ENCODE measurements around the gene GPSM1.
"Not testable (repeated sequence)": the region's sequence is repeated elsewhere in the genome, so short reads cannot be mapped to it uniquely, and the experiment has no call there.

The GPSM1 gene

DNA sequence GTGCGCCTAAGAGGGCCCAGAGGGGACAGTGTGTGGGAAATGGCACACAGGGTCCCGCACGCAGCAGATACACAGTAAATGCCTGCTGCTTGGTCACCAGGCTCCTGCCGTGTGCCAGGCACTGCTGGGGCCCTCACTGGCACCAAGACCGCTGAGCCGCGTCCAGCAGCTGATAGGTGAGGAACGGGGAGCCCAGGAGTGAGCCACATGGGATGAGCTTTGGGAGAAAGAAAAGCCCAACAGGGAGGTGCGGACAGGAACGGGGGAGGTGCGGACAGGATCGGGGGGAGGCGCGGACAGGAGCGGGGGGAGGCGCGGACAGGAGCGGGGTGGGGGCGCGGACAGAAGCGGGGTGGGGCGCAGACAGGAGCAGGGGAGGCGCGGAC is 16.5 kb downstream of the GPSM1 start:
- no peak for DNase-seq (ENCODE audit: low read depth)

DNA sequence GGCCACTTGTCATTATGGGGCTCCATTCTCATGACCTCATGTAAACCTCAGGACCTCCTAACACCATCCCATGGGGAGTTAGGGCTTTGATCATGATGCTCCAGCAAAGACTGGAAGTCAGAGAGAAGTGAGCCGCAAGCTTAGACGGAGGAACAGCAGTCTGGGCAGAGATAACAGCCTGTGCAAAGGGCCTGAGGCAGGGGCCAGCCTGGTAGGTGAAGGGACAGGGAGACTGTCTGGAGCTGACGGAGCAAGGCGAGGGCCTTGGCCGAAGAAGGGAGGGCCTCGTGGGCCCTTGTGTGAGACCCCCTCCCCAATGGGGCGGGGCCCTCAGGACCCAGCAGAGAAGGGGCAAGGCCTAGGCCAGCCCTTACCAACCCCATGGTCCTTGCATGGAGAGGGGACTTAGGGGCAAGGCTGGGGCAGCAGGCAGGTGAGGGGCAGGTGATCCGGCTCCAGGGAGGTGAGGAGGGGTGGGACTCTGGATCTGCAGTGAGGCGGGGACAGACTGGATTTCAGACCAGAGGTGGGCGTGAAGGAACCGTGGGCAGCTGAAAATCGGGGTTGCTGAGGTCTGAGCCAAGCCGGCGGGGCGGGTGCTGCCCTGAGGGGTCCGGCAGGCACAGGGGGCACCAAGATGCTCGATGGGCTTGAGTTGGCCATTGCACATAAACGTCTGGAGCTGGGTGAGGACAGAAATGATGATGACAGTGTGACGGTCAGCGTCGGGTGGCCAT is 17.4 kb downstream of the GPSM1 start:
- no peak for DNase-seq (ENCODE audit: low read depth)

DNA sequence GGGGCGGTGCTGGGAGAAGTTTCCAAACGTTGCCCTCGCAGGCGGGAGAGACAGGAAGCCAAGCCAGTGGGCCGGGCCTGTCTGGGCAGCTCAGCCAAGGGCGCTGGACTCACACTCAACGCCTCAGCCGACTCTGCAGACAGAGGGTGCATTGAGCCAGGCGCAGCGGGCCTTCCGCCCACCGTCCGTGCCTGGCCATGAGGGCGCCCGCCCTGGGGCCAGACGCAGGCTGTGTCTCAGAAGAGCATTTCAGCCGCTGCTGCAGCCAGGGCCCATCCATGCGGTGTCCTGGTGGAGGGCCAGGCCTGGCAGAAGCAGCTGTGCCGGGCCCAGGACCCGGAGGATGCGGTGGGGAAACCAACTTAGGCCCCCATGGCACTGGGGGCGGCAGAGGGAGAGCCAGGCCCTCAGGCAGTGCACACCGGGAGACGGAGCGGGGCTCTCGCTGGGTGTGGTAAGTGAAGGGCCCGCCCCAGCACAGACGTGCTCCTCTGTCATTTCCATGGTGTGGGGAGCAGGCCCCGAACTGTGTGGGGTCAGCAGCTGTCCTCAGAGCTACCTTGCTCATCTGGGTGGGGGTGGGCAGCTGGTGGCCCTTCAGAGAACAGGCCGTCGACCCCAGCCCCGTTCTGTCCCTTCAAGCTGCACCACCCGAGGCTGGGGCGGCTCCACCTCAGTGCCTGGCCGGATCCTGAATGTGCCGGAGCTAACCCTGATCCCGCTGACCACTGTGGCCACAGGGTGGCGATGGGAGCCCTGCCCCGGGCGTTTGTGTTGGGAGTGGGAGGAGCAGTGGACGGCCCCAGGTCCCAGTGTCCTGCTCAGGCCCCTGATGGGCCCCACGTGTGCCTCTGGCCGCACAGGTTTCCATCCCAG is 18.2 kb downstream of the GPSM1 start:
- DNase-seq (ENCODE audit: low read depth) = no peak

DNA sequence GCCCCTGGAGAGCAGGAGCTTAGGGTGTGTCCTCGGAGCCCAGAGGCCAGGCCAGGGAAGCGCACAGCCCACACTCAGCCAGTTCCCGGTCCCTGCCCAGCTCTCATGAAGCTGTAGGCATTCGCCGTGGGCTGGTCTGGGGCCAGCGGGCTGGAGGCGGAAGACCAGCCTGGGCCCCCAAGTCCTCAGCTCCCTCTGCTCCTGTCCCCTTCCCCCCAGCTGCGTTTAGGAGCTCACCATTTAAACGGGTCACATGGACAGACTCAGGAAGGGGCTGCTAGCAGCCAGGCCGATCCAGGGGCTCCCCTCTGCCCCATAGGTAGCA is 18.8 kb downstream of the GPSM1 start:
- DNase-seq (ENCODE audit: low read depth) = no peak

DNA sequence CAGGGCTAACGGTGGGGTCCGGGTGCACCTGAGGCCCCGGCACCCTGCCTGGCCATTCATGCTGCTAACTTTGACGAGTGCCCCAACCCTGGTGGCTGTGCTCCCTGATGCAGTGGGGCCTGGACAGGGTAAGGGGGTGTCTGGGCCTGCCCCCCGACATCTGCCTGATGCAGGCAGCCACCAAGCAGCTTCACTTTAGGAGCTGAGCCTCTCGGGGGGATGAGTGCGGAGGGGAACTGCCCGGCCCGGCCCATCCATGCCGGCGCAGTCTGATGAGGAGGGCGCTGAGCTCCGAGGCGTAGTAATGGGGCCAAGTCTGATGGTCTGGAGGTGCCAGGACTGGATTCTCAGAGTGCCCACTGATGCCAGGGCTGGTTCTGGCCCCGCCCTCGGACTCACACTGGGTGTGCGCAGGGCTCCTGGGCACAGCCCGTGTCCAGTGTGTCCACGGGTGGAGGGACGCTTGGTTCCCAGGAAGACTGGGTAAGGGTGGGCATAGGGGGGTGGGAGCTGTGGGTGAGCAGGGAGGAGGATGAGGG is 19.7 kb downstream of the GPSM1 start:
- DNase-seq (ENCODE audit: low read depth) = no peak

DNA sequence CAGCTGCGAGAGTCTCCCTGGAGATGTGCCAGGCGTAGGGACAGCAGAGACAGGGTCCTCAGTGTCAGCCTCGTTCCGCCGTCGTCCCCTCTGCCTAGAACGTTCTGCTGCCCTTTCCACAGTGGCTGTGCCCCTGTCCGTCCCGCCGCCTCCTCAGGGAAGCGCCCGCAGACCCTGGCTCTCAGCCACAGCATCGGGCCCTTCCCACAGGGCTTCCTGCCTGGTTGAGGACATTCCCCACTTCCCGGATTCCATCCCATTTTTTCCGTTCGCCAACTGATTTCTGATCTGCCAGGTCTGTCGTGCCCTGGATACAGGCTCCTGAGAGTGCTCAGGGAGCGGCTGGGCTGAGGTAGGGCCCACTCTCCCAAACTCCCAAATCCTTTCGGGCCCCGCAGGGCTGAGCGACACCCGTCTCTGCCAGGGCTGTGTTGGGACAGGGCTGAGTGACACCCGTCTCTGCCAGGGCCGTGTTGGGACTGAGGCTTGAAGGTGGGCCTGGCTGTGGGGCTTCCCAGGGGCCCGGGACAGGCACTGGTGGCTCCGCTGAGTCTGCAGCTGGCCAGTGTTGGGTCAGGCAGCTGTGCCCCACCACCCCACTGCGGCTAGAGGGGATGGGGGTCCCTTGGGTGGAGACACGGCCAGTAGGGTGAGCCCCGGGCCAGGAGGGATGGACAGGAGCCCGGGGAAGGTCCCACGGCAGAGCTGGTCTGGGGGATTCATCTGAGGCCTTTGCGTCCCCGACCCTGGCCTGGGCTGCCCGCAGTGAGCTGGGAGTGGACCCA is 20.3 kb downstream of the GPSM1 start:
- DNase-seq (ENCODE audit: low read depth) = no peak

DNA sequence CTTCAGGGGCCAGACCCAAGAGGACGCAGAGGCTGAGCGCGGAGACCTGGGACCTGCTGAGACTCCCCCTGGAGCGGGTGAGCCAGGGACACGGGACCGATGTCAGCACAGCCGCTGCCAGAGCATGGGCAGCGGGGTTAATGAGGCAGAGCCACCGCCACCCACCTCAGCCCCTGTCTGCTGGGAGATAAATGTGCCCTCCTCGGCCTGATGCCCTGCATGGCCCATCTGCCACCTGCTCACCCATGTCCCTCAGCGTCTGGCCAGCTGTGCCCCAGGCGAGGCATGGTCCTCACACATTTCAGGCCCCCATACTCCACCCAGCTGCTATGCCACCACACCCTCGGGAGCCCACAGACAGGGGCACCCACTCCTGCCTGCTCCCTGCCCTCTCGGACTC is 21.4 kb downstream of the GPSM1 start:
- no peak for DNase-seq (ENCODE audit: low read depth)

DNA sequence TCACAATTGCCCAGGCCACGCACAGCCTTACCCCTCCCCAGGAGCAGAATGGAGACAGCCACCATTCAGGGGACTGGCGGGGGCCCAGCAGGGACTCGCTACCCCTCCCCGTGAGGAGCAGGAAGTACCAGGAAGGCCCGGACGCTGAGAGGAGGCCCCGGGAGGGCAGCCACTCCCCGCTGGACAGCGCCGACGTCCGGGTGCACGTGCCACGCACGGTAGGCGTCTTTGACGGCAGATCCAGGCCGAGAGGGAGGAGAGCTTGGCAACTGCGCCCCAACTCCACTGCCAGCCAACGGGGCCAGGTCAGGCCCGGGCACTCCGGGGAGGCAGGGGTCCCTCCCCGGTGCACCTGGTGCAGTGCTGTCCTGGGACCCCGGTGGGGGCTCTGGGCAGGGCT is 22.2 kb downstream of the GPSM1 start:
- DNase-seq (ENCODE audit: low read depth) = no peak

DNA sequence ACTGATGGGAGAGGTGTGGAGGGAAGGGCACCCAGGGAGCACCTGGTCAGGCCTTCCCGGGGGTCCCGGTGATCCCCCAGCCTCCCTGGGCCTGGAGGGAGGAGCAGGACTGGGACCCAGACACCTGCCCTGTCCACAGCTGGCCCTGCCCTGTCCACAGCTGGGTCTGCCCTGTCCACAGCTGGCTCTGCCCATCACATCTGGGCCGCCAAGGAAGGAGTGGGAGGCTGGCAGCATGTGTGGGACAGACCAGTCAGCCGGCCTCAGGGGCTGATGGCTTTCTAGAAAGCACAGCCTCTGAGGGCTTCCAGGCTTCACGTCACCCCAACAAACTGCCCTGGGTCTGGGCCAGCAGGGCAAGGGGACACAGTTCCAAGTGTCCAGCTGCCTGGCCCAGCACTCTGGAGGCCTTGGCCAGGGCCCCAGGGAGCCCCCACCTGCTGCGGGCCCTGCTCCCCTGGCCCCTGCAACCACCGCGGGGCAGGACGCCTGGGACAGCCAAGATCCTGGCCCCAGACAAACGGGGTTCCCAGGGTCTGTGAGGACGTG is 24.0 kb downstream of the GPSM1 start:
- DNase-seq (ENCODE audit: low read depth) = no peak

DNA sequence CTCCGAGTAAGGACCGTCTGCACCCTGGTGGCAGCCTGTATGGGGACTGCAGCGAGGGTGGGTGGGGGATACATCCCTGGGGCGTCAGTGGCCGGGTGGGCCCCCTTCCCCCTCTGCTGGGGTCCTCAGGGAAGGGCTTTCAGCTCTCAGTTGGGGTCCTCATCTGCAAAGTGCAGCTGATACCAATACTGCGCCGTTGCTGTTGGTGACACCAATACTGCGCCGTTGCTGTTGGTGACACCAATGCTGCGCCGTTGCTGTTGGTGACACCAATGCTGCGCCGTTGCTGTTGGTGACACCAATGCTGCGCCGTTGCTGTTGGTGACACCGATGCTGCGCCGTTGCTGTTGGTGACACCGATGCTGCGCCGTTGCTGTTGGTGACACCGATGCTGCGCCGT is 24.5 kb downstream of the GPSM1 start:
- not testable (repeated sequence) for DNase-seq (ENCODE audit: low read depth)

DNA sequence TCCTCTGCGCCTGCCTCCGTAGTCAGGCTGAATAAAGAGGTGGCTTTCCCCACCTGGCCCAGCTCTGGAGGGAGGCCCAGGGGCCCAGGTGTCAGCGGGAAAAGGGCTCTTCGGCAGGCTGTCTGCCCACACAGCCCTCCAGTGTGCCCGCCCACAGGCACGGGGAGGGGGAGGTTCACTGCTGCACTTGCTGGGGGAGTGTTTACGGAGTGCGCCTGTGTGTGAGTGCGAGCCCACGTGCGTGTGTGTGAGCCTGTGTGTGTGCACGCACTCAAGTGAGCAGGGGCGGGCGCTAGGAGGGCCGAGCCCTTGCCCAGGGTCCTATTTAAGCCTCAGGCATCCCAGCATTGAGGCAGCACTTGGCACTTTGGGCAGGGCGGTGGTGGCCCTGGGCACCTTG is 25.3 kb downstream of the GPSM1 start:
- no peak for DNase-seq (ENCODE audit: low read depth)

DNA sequence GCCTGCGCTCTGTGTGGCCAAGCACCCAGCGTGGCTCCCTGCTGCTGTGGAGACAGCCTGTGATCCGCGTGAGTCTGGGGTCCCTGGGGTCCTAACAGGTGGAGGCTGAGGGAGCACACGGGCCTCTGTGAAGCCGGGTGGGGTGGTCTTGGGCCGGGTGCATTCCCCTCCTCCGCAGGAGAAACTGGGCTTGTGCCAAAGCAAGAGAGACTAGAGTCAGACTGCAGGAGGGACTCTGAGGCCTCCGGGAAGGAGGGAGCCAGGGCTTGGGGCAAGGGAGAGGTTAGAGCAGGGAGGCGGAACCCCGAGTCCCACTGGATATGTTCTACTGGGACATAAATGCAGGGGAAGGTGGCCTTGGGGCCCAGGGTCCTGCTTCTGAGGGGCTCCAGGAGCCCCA is 25.7 kb downstream of the GPSM1 start:
- DNase-seq (ENCODE audit: low read depth) = no peak

DNA sequence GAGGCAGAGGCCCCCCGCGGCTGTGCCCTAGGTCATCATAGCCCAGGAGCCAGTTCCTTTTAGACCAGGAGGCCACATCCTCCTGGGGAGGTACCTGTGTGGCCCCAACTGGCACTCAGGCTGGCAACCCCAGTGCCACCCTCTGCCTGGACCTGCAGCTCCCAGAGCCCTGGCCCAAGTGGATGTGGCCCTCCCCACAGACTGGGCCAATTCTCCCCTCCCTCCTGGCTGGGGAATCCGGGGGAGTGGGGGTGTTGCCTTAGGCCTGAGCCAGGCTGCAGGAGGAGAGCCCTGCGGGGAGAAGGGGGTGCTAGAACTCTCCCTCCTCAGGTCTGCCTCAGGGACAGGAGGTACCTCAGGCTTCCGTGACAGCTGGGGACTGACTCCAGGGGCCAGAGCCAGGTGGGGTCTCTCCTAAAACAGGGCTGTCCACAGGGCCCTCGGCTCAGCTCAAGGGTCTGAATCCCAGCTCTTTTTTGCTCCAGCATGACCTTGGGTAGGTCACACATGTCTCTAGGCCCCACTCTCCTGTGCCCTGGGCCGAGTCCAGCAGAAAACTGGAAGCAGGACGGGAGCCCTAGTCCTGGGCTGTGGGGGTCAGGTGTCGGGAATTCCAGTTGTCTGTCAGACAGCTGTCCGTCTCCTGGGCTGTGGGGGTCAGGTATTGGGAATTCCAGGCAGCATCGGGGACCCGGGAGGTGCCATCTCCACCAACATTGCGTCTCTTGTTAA is 26.6 kb downstream of the GPSM1 start:
- DNase-seq (ENCODE audit: low read depth) = no peak

DNA sequence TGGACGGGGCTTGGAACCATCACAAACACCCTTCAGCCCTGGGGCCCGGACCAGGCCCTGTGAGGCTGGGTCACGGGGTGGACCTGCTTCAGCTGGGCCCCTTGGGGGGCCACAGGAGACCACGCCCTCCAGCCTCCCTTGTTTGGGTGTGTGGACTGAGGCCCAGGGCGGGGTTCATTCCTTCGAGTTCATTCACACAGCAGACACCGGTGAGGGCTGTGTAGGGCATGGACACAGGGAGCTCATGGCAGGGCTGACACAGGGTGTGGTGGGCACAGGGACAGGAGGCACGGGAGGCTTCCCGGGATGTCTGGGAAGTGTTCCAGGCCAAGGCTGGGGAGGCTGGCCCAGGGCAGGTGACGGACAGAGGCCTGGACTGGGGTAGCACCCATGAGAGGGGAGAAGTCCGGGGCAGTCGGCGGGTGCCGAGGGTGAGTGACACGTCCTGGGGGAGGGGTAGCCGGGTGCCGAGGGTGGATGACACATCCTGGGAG is 27.3 kb downstream of the GPSM1 start:
- no peak for DNase-seq (ENCODE audit: low read depth)

DNA sequence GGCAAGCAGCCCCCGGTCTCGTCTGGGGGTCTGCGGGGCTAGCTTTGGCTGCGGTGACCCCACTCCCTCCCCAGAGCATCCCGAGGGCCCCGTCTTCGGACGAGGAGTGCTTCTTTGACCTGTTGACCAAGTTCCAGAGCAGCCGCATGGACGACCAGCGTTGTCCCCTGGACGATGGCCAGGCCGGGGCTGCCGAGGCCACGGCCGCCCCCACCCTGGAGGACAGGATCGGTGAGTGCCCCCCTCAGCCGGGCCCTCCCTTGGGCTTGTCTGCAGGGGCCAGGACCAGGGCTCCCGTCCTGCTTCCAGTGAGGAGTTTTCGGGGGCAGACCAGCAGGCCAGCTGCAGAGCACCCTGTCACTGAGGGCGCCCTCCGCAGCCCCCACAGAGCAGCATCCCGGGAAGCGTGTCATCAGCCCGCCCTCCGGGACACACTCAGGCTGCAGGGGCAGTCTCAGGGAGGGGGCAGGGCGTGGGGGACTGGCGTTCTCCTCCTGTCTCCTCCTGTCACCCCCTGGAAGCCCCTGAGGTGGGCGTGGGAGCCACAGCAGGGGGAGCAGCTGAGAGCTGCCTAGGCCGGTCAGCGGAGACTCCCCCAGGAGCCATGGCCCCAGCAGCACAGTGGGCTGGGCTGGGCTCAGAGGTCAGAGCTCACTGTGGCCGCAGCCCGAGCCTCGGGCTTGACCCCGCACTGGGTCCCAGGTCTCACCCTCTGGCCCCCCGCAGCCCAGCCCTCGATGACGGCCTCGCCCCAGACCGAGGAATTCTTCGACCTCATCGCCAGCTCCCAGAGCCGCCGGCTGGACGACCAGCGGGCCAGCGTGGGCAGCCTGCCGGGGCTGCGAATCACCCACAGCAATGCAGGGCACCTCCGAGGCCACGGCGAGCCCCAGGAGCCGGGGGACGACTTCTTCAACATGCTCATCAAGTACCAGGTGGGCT is 28.5 kb downstream of the GPSM1 start:
- DNase-seq (ENCODE audit: low read depth) = no peak

DNA sequence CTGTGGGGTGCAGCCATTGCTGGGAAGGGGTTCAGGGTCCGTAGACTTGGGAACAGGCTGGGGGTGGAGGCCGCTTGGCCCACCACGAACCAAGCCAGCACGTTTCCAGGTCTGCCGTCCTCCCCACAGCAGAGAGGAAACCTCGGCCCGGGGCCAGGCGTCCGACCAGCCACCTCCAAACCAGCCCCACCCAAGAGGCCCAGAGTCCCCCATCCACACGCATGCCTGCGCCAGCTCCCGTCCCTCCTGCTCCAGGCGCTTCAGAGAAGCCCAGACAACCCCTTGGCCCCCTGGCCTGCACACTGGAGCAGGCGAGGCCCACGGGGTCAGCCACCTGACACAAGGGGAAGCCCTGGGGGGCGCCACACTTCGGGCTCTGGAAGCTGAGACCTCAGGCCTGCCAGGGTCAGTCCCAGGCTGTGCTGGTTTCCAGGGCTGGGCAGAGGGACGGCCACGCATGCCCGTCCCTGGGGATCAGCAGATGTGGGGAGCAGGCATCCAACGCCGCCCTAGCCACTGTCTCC is 29.9 kb downstream of the GPSM1 start:
- DNase-seq (ENCODE audit: low read depth) = no peak

DNA sequence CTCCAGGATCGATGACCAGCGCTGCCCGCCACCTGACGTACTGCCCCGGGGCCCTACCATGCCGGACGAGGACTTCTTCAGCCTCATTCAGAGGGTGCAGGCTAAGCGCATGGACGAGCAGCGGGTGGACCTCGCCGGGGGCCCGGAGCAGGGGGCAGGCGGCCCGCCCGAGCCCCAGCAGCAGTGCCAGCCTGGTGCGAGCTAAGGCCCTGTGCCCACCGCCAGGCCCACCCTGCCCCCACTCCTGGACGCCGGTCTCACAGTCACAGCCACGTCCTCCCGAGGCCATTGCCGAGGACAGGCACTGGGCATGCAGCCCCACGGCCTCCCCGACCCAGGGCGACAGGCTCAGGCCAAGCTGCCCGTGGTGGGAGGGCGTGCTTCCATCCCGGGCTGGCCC is 30.7 kb downstream of the GPSM1 start:
- no peak for DNase-seq (ENCODE audit: low read depth)

DNA sequence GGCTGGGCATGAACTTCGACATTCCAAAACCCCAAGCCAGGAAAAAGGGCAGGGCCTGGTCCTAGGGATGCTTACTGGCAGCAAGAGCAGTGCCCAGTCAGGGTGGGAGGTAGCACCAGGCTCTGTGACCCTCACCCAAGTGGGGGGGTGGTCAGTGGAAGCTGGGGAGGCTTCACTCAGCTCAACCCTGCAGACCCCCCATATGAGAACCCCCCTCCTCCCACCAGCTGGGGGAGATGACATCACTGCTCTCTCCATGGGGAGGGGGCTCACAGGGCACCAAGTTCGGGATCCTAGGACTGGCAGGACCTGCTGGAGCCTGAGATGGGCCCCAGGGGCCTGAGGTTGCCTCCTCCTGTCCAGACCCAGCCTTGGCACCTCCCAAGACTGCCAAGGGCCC is 31.5 kb downstream of the GPSM1 start:
- DNase-seq (ENCODE audit: low read depth) = no peak

DNA sequence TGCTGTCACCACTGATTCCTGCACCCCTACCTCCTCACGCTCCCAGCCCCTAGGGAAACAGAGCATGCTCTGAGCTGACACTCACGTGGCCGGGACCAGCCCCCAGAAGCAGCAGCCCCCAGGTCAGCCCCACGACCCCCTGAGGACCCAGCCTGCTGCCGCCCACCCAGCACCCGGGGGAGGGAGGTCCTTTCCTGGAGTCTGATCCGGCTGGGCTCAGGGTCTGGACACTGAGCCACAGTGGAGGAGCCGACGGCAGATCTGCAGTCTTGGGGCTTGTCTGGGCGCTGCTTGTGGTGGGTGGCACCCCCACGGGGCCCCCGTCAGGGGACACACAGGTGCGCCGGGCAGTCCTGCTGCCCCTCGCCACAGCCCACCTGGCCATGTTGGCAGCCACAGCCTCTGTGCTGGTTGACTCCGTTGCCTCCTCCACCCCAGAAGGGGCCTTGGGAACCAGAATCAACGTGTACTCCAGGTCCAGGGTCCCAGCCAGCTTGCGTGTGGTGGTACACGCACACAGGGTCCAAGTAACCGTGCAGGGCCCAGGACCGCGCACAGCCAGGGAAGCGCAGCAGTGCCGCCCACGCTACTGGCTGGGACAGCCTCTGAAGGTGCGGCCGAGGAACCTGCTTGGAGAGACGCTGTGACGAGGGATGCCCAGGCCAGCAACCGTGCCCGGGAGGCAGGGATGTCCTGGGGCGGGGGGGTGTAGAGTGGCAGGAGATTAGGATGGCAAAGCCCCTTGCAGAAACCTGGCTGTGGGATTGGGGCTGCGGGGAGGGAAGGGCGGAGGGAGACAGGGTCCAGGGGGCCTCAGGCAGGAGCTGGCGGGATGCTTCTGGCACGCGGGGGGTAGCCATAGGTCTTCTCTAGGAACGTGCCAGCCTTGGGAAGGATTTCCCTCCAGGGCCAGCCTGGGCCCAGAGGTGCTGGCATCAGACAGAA is 32.7 kb downstream of the GPSM1 start:
- no peak for DNase-seq (ENCODE audit: low read depth)

Measured in T follicular helper cell (primary cell).